SKM-1 (cell line): ENCODE data around the gene TLL2.

Source experiments
- DNase-seq: peaks from one replicate; lab custom pipeline; 2025; ENCODE audit not compliant: unreplicated experiment; lab: John Stamatoyannopoulos, UW

TLL2 gene

DNA sequence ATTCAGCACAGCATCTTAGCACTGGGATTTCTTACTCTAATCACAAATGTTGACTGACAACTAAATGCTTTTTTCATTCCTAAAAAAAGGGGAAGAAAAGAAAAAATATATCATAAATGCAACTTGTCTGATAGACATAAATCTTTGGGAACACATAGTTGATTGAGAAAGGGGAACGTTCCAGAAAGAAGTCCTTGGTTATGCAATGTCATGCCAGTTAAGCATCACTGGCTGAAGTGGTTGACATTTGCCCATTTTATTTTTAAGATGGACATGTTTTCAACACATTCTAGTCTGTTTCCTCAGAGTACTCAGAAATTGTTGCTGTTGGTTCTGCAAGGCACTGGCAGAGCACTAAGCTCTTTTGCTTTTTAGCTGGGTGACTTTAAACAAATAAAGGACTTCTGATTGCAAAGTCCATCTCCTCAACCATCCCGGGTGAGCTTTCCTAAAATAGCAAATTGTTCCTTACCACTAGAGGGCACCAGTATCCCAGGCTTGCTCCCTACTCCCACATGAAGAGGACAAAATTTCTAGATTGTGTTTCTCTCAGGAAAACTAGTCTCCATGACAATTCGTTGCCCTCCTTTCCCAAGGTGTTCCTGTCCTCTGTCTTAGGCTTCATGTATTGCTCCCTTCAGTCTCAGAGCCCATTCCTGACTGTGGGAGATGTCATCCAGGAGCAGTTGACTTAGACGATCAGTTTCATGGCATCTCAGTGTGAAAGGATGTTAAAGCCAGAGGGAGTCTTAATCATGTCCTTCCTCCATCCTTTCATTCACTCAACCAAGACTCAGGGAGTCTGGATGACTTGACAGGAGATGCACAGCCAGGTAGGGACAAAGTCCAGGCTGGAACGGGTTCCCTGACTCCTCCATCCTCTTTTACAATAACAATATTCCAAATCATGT, 178.9 kb downstream of the TLL2 start:
- DNase-seq: peak; percentile 13

DNA sequence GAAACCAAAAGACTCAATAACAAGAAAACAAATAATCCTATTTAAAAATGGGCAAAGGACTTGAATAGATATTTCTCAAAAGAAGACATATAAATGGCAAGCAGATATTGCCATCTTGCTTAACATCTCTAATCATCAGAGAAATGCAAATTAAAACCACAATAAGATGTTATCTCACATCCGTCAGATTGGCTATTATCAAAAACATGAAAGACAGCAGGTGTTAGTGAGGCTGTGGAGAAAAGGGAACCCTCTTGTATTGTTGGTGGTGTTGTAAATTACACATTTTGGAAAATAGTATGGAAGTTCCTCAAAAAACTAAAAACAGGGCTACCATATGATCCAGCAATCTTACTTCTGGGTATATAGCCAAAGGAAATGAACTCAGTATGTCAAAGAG, 180.6 kb downstream of the TLL2 start:
- no peak for DNase-seq

DNA sequence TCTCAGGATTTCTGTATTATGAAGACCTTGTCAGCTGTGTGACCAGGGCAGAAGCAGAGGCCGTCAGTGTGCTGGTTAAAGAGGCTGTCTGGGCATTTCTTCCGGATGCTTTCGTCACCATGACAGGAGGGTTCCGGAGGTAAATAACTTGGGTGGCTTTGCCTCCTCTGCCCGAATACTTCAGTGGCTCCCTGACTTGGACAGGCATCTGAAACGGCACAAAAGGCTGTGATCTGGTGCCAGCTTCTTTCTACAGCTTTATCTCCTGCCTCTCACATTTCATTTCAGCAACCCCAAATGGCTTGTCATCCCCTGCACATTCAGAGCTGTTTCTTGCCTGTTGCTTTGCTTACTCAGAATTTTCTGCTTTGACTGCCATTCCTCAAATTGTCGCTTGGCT, 186.3 kb downstream of the TLL2 start:
- no peak for DNase-seq

DNA sequence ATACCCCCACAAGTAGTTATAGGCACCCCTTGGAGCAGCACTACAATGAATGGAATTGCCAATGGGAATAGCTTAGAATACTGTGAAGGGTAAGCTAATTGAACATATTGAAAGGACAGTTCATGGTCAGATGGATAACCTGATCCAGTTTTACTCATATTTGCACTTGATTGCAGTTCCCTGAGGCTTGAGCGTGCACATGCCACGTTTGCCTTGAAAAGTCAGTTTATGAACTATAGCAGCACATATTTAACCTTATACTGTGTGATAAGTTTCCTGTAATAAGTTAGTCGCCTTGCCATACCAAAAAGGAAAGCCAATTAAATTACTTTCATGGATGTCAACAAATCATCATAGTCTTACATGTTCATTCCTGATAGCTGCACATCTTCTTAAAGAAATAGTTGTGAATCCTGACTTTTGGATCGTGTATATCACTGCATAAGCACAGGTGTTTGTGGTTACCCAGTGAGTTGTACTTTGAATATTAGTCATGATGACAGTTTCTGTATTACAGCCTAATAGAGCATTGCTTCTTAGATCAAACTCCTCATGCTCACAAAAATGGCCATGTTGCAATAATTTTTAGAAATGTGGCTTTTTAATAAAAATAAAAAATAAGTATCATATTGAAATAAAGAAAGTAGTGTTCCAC, 187.9 kb downstream of the TLL2 start:
- DNase-seq: no peak

GRCh38 chr10:96324447-96324846, 189.3 kb downstream of the TLL2 start:
- no peak for DNase-seq

DNA sequence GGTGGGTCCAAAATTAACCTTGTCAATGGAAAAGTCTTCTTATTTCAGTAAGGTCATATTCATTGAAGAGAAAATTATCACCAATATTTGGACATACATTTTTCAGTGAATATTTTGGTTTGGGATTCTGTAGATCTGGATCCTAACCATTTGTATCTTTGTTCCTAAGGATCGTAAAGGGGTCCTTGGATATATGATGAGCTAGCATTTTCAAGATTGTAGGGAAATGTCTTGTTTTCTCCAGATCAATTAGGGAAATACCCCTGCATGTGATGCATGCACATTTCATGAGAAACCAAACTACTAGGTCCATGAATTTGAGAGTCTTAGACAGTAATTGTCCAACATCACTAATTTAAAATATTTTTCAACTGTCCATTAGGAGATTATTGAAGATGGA, 191.5 kb downstream of the TLL2 start:
- no peak for DNase-seq

DNA sequence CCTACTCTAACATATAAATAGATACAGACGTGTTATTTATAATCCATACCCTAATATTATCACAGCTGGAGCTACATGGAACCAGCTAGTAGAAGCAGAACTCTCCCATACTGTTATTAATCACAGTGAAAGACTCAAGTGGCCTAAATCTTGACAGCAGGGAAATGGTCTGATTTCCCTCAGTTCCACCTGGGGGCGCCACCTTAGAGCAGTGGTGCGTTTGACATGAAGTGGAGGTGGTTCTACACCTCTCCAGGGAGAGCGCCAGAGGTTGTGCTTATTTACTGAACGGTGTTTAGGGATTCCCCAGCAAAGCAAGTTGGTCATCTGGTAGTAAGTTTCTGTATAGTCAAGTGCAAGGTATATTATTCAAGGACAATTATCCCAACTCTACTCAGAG, 191.9 kb downstream of the TLL2 start:
- DNase-seq: no peak

- no peak for DNase-seq
These were observed 193.8 kb downstream of the TLL2 start for GRCh38 chr10:96319754-96320474.

GRCh38 chr10:96317067-96317833, 196.5 kb downstream of the TLL2 start:
- DNase-seq: no peak
